ENCODE measurements around the gene HERC2.

HERC2 gene

GRCh38 chr15:28084547-28084946, 237.4 kb downstream of the HERC2 start:
- TF ChIP-seq, protein P1, sequence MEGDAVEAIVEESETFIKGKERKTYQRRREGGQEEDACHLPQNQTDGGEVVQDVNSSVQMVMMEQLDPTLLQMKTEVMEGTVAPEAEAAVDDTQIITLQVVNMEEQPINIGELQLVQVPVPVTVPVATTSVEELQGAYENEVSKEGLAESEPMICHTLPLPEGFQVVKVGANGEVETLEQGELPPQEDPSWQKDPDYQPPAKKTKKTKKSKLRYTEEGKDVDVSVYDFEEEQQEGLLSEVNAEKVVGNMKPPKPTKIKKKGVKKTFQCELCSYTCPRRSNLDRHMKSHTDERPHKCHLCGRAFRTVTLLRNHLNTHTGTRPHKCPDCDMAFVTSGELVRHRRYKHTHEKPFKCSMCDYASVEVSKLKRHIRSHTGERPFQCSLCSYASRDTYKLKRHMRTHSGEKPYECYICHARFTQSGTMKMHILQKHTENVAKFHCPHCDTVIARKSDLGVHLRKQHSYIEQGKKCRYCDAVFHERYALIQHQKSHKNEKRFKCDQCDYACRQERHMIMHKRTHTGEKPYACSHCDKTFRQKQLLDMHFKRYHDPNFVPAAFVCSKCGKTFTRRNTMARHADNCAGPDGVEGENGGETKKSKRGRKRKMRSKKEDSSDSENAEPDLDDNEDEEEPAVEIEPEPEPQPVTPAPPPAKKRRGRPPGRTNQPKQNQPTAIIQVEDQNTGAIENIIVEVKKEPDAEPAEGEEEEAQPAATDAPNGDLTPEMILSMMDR (IDR thresholded peaks at IDR 0.05; ENCODE audit: low read depth, low read length) = no peak
- DNase-seq (ENCODE audit: low read depth) = no peak
- no peak overlapping the region for H3K4me3 ChIP-seq (ENCODE audit: low read depth, low read length)

DNA sequence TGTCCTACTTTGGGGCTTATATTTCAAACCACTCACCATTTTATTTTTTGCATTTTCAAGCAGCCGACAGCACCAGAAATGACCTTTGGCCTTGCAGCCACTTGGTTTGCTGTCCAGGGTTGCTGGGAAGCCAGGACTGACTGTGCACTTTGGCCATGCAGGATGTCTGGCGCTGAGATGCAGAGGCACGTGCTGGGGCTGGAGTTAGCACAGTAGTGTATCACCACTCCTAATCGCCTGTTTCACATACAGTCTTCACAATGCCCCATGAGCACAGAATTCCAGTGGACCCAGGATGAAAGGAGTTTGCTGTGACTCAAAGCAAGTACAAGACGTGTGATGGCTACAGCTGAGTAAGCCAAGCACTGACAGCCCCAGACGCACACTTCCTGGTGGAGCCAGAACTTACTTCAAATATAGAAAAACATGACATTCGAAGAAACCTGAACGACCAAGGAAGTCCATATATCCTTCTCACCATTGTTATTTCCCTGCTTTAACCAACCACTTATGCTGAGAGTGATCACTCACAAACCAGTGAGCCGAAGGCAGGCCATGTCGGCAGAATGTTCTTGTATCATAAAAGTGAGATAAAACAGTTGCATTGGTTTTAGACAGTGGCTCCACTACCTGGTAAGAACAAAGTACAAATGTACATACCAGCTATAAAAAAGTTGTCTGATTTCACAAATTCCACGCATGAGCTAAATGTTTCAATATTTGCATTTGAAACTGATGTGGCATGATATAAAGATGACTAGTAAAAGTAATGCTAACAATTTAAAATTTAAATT, 238.9 kb downstream of the HERC2 start:
- no peak overlapping the region for H3K4me3 ChIP-seq (ENCODE audit: low read depth, low read length)
- DNase-seq (ENCODE audit: low read depth) = no peak
- TF ChIP-seq POLR2A (IDR thresholded peaks at IDR 0.05; ENCODE audit: extremely low read depth, insufficient read length) (no peak), MAX (IDR thresholded peaks at IDR 0.05; ENCODE audit: low read depth, low read length) (no peak), MYC (IDR thresholded peaks at IDR 0.05; ENCODE audit: low read depth, low read length) (no peak)
- TF ChIP-seq, protein P1 (IDR thresholded peaks at IDR 0.05; ENCODE audit: low read depth, low read length) = no peak

DNA sequence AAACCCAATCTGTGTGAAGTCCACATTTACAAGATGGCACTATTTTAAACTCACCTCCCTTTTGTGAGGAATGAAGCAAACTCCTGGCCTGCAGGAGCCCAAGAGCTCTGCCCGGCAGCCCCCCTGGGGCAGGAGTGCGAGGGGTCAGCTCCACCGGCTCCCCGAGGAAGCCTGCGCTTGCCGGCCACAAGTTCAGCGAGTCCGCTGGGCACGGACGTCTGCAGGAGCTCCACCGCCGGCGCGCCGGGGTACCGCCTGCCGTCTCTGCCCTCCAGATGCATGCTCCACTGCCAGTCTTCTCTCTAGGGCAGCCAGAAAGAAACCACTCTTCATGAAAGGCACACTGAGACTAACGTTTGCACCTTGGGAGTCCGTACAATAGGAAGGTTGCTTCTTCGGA, 240.4 kb downstream of the HERC2 start:
- TF ChIP-seq MYC (IDR thresholded peaks at IDR 0.05; ENCODE audit: low read depth, low read length) (no peak), MAX (IDR thresholded peaks at IDR 0.05; ENCODE audit: low read depth, low read length) (no peak), POLR2A (IDR thresholded peaks at IDR 0.05; ENCODE audit: extremely low read depth, insufficient read length) (no peak)
- TF ChIP-seq, protein P1 (IDR thresholded peaks at IDR 0.05; ENCODE audit: low read depth, low read length) = no peak
- H3K4me3 ChIP-seq (ENCODE audit: low read depth, low read length) = no peak overlapping the region
- DNase-seq (ENCODE audit: low read depth) = no peak

GRCh38 chr15:28080386-28080785, 241.6 kb downstream of the HERC2 start:
- TF ChIP-seq POLR2A (IDR thresholded peaks at IDR 0.05; ENCODE audit: extremely low read depth, insufficient read length) (no peak), MYC (IDR thresholded peaks at IDR 0.05; ENCODE audit: low read depth, low read length) (no peak), MAX (IDR thresholded peaks at IDR 0.05; ENCODE audit: low read depth, low read length) (no peak)
- TF ChIP-seq, protein P1 (IDR thresholded peaks at IDR 0.05; ENCODE audit: low read depth, low read length) = no peak
- no peak overlapping the region for H3K4me3 ChIP-seq (ENCODE audit: low read depth, low read length)
- no peak for DNase-seq (ENCODE audit: low read depth)

- TF ChIP-seq POLR2A (IDR thresholded peaks at IDR 0.05; ENCODE audit: extremely low read depth, insufficient read length) (no peak), MAX (IDR thresholded peaks at IDR 0.05; ENCODE audit: low read depth, low read length) (no peak), MYC (IDR thresholded peaks at IDR 0.05; ENCODE audit: low read depth, low read length) (no peak)
- TF ChIP-seq, protein P1 (IDR thresholded peaks at IDR 0.05; ENCODE audit: low read depth, low read length) = no peak
- no peak overlapping the region for H3K4me3 ChIP-seq (ENCODE audit: low read depth, low read length)
- no peak for DNase-seq (ENCODE audit: low read depth)
Observed at GRCh38 chr15:28079313-28079969, 242.5 kb downstream of the HERC2 start.
